Activated CD4-positive, alpha-beta T cell treated with anti-CD3 and anti-CD28 coated beads, Interleukin-2, amount 50 U/mL, for 4 hours (primary cell): ENCODE results near the gene TMEM235.

Experiments
- DNase-seq, 2 experiments: peaks; one replicate each; pipeline ENCODE4 v3.0.0-alpha.2; 2020

Gene TMEM235

DNA sequence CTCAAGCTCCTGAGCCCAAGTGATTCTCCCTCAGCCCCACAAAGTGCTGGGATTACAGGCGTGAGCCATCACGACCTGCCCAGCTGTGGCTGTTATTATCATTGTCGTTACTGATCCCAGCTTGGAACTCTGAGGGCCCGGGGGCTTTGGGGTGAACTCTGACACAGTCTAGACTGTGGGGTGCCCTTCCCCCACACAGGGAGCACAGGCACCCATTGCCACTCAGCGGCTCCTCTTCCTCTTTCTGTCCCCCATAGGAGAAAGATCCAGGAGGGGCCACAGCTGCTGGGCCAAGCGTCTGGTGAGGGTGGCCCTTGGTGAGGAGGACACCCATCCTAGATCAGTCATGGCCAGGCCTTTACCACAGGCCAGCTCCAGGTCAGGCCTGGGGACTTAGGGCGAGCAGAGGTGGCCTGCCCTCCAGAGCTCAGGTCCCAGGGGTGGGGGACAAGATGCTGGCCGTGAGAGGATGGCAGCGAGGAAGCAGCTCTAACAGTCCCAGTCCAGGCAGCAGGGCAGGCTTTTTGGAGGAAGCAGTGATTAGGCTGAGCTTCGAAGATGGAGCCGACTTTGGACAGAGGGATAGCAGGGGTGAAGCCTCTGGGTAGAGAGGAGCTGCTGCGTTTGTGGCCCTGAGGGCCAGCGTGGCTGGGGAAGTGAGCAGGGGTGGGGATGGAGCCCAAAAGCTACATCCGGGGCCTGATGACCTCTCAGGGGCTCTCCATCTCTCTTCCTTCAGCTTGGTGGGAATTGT lies 24.7 kb downstream of the TMEM235 start:
- DNase-seq = no peak

DNA sequence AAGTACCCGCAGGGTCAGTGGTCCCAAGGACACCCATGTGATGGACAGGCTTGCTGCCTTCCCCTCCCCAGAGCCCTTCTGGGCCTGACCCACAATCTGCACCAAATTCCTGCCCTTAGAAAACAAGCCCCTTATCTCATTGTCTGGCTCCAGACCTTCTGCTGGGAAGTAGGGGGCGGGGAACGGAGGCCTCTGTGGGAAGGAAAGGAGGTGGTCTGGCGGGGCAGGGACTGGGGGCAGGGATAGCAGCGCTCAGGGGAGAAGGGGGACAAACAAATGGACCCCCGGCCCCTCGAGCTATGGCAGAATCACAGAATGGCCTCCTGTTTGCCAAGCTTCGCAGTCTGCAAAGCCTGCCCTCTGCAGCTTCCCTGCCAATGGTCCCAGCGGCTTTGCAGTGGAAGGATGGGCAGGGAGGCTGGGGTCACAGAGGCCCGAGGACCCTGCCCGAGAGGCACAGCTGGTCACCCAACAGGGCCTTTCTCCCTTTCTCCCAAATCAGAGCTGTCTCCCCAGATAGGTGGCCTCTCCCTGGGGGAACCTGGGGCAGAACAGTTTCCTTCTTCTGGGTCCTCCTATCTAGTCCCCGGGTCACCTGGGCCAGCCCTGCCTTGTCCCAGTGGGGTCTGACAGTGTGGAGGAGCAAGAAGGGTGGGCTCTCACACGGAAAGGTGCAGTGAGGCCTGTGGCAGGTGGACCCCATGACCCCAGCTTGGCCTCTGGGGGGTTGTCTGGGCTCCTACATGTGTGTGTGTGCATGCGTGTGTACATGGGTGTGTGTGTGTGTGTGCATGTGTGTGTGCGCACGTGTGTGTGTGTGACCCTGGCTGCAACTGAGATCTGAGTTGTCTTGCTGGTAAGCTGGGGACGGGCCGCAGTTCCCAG lies 25.5 kb downstream of the TMEM235 start:
- DNase-seq = no peak

DNA sequence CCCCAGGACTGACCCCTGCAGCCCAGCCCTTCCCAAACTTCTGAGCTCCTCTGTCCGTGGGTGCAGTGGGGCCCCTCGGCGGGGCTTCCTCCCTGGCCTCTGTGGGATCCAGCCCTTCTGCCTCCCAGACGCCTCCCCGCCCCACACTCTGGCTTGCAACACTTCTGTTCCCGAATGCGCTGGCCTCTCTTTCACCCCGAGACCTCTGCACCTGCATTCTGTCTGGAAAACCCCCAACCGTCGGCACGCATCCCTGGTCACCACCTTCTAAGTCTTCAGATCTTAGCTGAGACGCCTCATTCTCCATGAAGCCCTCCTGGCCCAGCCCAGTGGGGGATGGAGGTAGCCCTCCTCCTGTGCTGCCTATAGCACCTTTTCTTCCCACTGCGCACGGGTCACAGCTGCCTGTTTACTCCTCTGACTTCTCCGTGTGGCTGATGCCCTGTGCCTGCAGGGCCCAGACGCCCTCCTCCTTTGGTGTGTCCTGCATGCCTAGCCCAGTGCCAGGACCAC lies 26.4 kb downstream of the TMEM235 start:
- no peak for DNase-seq

- DNase-seq = peak; percentile 68 to 72
Observed at GRCh38 chr17:78258323-78259191, 27.1 kb downstream of the TMEM235 start.

- DNase-seq = no peak
Observed at GRCh38 chr17:78259192-78259554, 27.7 kb downstream of the TMEM235 start.

GRCh38 chr17:78263063-78263735 lies 31.8 kb downstream of the TMEM235 start:
- DNase-seq = no peak

DNA sequence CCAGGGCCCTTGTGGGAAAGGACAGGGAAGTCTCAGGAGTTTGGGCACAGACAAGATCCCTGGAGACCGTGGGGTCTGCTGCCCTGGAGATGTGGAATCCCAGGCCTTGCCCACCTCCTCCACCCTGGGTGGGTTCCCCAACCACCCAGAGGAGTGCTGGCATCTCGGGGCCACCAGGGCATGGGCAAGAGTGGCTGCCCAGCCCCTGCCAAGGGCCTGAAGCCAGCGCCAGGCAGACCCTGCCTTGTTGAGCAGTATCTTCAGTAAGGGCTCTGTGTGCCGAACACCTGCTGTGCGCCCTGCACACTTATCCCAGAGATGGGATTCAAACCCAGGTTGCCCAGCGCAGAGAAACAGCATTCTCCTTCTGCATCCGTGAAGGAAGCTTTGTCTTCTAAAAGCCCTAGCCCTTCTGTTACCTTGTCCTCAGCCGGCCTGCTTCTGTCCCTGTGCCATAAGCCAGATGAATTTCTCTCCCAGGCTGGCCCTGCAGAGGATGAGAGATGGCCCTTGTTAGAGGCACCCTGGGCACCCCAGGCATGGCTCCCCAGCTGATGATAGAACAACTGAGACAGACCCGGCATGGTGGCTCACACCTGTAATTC lies 32.4 kb downstream of the TMEM235 start:
- no peak for DNase-seq

DNA sequence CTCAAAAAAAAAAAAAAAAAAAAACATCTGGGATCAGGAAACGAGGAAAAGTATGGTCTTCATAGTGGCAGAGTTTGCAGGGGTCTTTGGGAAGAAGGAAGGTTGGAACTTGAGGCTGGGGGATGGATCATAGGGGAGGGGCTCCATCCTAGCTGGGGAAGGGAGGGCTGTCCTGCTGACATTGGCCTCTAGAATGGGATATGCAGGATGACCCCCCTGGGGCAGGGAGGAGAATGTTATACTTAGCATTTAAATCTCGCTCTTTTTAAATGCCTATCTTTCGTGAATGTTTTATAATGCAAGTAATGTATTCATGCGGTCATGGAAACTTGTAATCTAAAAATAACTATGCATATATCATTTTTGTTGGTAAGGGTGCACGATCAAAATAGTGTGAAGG lies 33.2 kb downstream of the TMEM235 start:
- DNase-seq = no peak

- no peak for DNase-seq
Observed at GRCh38 chr17:78265121-78265520, 33.7 kb downstream of the TMEM235 start.

- no peak for DNase-seq
Observed at GRCh38 chr17:78266231-78266631, 34.8 kb downstream of the TMEM235 start.

- no peak for DNase-seq
Observed at GRCh38 chr17:78266771-78267170, 35.3 kb downstream of the TMEM235 start.

GRCh38 chr17:78267253-78268073 lies 36.0 kb downstream of the TMEM235 start:
- no peak for DNase-seq

DNA sequence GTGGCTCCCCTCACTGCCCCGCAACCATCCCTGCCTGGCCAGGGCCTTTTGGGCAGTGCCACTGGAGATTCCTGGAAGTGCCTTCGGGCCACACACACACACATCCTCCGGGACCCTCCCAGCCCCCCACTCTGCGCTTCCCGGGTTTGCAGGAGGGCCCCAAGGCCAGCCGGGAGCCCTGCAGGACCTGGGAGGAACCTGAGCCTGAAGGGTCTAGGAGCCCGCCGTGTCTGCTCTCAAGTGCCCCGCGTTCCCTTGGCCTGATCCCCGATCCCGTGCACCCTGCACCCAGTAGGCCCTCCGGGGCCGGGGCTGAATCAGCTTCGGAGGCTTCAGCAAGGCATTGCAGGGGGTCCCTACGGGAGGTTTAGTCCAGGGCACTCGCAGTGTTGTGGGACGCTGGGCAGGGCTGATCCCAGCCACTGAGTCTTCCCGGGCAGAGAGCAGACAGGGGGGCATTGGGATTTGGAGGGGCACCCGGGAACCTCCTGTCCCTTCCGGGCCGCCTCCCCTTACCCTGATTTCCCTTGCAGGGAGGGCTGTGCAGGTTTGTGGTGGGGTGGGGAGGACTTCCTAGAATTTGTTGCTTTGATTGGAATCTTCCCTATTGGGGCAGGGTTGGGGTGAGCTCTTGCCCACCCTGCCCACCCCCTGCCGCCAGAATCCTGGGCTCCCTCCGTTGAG lies 36.9 kb downstream of the TMEM235 start:
- DNase-seq = no peak

- no peak for DNase-seq
Observed at GRCh38 chr17:78268951-78269905, 37.8 kb downstream of the TMEM235 start.

DNA sequence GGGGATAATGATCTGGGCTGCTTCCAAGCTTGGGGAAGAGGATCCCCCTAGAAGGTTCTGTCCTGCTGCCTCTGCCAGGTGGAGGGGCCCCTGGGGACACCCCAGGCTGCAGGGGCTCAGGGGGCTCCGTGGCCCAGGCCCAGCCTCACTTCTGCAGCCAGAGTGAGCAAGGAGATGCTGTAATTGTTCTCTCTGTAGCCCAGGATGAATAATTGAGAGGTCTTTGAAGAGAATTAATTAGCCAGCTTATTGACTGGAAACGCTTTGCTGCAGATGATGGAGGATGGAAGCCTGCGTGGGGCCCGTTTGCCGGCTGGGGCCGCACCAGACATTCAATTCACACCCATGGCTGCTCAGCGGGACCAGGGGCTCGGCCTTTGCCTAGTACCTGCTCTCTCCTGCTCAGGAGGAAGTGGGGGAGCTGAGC lies 38.5 kb downstream of the TMEM235 start:
- no peak for DNase-seq

- no peak for DNase-seq
Observed at GRCh38 chr17:78271419-78272170, 40.2 kb downstream of the TMEM235 start.

DNA sequence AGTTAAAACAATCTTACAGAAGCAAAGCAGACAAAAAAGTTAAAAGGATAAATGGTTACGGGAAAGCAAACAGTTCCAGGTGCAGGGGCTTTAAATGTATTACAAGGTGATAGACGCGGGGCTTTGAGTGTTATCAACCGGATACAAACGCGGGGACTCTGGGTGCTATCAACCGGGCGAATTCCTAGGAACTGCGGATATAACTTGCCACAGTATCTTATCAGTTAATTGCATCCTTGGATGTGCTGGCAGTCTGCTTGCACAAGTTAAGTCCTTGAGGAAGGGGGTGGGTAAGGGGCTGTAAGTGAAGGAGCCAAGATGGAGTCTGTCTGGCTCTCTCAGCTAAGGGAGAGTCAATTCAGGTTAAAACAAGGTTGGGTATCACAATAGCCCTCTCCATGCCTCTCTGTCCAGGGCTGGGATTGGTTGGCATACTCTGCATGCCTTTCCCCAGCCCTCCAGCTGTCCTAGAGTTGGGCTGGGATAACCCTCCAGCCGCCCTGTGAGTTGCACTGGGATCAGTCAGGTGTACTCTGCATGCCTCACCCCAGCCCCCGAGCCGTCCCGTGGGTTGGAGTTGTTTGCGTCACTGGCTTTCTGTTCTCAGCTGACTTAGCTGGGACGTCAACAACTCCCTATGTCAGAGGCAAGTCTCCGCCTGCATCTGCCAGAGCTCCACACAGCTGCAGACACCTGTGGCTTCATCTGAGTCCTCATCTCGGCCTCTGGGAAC lies 40.9 kb downstream of the TMEM235 start:
- DNase-seq = peak; percentile 61 to 65

- no peak for DNase-seq
Observed at GRCh38 chr17:78272914-78273258, 41.5 kb downstream of the TMEM235 start.
